GM19240 (cell line): ENCODE results near the gene FASTKD1.
A peak's percentile ranks its signal among the peaks of the same experiment; 100 is the strongest.
"Not testable (repeated sequence)": the region's sequence is repeated elsewhere in the genome, so short reads cannot be mapped to it uniquely, and the experiment has no call there.

Experiments used
- DNase-seq: peaks from one replicate; pipeline ENCODE4 v3.0.0; 2011; ENCODE audit warnings: low spot score; ENCODE audit not compliant: insufficient read length

The FASTKD1 gene

GRCh38 chr2:169570752-169571151 is 2.9 kb downstream of the FASTKD1 start:
- not testable (repeated sequence) for DNase-seq

GRCh38 chr2:169569948-169570347 is 3.7 kb downstream of the FASTKD1 start:
- no peak for DNase-seq

- no peak for DNase-seq
These were observed 8.0 kb downstream of the FASTKD1 start for GRCh38 chr2:169565686-169566085.

- DNase-seq, result no peak
These were observed 11.1 kb downstream of the FASTKD1 start for GRCh38 chr2:169562519-169562918.

- not testable (repeated sequence) for DNase-seq
These were observed 11.6 kb downstream of the FASTKD1 start for GRCh38 chr2:169562084-169562483.

GRCh38 chr2:169561364-169561763 is 12.3 kb downstream of the FASTKD1 start:
- no peak for DNase-seq

- no peak for DNase-seq
These were observed 26.9 kb downstream of the FASTKD1 start for GRCh38 chr2:169546756-169547155.

- DNase-seq, result no peak
These were observed 31.2 kb downstream of the FASTKD1 start for GRCh38 chr2:169542433-169542832.

GRCh38 chr2:169540146-169540545 is 33.5 kb downstream of the FASTKD1 start:
- no peak for DNase-seq

- DNase-seq, result not testable (repeated sequence)
These were observed 34.2 kb downstream of the FASTKD1 start for GRCh38 chr2:169539460-169539859.

GRCh38 chr2:169528271-169528701 is 45.4 kb downstream of the FASTKD1 start:
- peak; percentile 20 for DNase-seq

GRCh38 chr2:169526451-169526850 is 47.2 kb downstream of the FASTKD1 start:
- no peak for DNase-seq

- no peak for DNase-seq
These were observed 48.2 kb downstream of the FASTKD1 start for GRCh38 chr2:169525434-169525833.

- no peak for DNase-seq
These were observed 50.0 kb downstream of the FASTKD1 start for GRCh38 chr2:169523681-169524080.

- DNase-seq, result no peak
These were observed 52.8 kb downstream of the FASTKD1 start for GRCh38 chr2:169520896-169521295.

GRCh38 chr2:169516488-169516995 is 57.1 kb downstream of the FASTKD1 start:
- not testable (repeated sequence) for DNase-seq

GRCh38 chr2:169514758-169515157 is 58.9 kb downstream of the FASTKD1 start:
- DNase-seq, result not testable (repeated sequence)

- no peak for DNase-seq
These were observed 59.7 kb downstream of the FASTKD1 start for GRCh38 chr2:169513926-169514325.

- no peak for DNase-seq
These were observed 60.6 kb downstream of the FASTKD1 start for GRCh38 chr2:169513094-169513493.

GRCh38 chr2:169512525-169512924 is 61.1 kb downstream of the FASTKD1 start:
- DNase-seq, result no peak

- no peak for DNase-seq
These were observed 61.8 kb downstream of the FASTKD1 start for GRCh38 chr2:169511818-169512217.

- no peak for DNase-seq
These were observed 63.2 kb downstream of the FASTKD1 start for GRCh38 chr2:169510496-169510895.

GRCh38 chr2:169509955-169510354 is 63.7 kb downstream of the FASTKD1 start:
- DNase-seq, result no peak
